K562 (cell line): ENCODE results near the gene CLDN5. TPM values are rescaled to one million over a fixed set of nuclear protein-coding genes. Genes with fewer than 3 reads are reported as not detected.

Source experiments
- CTBP1 ChIP-seq: fragments of 450-650 bp; IDR thresholded peaks from 2 replicates; pipeline ENCODE4 v1.6.1; 2016; ENCODE audit warnings: borderline replicate concordance
- MLX ChIP-seq, 2 experiments: fragments of 450-650 bp in 1 of 2; sonication (generic) in 1 of 2; formaldehyde crosslinking; conservative IDR thresholded peaks; 2 replicates each; pipeline versions ENCODE4 v1.4.0 to v1.8.1; 2020 to 2022; ENCODE audit warnings: mild to moderate bottlenecking in 1 of 2, missing genetic modification reagents in 1 of 2
- SAFB ChIP-seq: fragments of 200-400 bp; formaldehyde crosslinking; IDR thresholded peaks from 2 replicates; pipeline ENCODE4 v1.6.1; 2017; ENCODE audit warnings: low read depth, low read length, borderline replicate concordance
- polyA plus RNA-seq, 8 experiments: library from polyadenylated mRNA; depleted of rRNA in 4 of 8; stranded (reverse) in 5 of 8; unstranded in 3 of 8; fragments of >200 nt; fragmentation: Nextera tagmentation in 2 of 8; fragmentation: Illumina TruSeq in 1 of 8; extraction: Ambion mirVana in 2 of 8; extraction: Trizol in 1 of 8; gene quantifications; 2 replicates each; pipeline versions ENCODE4 v1.2.1 to v1.2.3, GENCODE V29; 2011 to 2014; ENCODE audit warnings: inconsistent platforms in 1 of 8, missing spikeins in 1 of 8
- total RNA-seq, 7 experiments: library from RNA; depleted of rRNA in 6 of 7; stranded (reverse); fragments of >200 nt in 6 of 7; fragmentation: Illumina TruSeq in 2 of 7; extraction: Trizol in 2 of 7; gene quantifications; 2 replicates each; pipeline versions ENCODE4 v1.2.1 to v1.2.3, GENCODE V29; 2011 to 2021; ENCODE audit warnings: low replicate concordance in 1 of 7
- TF ChIP-seq, protein P1 (sequence below): fragments of 200-600 bp; sonication (generic); IDR thresholded peaks from one replicate; pipeline ENCODE4 v1.6.1; 2012; ENCODE audit warnings: mild to moderate bottlenecking, low read depth, low read length, inconsistent platforms
- TF ChIP-seq, protein P2 (sequence below): sonication (generic); formaldehyde crosslinking; IDR thresholded peaks from 2 replicates; pipeline ENCODE4 v1.8.1; 2023; ENCODE audit warnings: mild to moderate bottlenecking, missing genetic modification reagents

CLDN5 gene
- total and polyA plus RNA-seq, 9 of the 15 experiments (the other 6 are each of a cell fraction or from before 2014, with no cell fraction given): 0.20 TPM; not detected in 8

GRCh38 chr22:19478045-19478900, 45.9 kb downstream of the CLDN5 start (continued):
- TF ChIP-seq, protein P1, sequence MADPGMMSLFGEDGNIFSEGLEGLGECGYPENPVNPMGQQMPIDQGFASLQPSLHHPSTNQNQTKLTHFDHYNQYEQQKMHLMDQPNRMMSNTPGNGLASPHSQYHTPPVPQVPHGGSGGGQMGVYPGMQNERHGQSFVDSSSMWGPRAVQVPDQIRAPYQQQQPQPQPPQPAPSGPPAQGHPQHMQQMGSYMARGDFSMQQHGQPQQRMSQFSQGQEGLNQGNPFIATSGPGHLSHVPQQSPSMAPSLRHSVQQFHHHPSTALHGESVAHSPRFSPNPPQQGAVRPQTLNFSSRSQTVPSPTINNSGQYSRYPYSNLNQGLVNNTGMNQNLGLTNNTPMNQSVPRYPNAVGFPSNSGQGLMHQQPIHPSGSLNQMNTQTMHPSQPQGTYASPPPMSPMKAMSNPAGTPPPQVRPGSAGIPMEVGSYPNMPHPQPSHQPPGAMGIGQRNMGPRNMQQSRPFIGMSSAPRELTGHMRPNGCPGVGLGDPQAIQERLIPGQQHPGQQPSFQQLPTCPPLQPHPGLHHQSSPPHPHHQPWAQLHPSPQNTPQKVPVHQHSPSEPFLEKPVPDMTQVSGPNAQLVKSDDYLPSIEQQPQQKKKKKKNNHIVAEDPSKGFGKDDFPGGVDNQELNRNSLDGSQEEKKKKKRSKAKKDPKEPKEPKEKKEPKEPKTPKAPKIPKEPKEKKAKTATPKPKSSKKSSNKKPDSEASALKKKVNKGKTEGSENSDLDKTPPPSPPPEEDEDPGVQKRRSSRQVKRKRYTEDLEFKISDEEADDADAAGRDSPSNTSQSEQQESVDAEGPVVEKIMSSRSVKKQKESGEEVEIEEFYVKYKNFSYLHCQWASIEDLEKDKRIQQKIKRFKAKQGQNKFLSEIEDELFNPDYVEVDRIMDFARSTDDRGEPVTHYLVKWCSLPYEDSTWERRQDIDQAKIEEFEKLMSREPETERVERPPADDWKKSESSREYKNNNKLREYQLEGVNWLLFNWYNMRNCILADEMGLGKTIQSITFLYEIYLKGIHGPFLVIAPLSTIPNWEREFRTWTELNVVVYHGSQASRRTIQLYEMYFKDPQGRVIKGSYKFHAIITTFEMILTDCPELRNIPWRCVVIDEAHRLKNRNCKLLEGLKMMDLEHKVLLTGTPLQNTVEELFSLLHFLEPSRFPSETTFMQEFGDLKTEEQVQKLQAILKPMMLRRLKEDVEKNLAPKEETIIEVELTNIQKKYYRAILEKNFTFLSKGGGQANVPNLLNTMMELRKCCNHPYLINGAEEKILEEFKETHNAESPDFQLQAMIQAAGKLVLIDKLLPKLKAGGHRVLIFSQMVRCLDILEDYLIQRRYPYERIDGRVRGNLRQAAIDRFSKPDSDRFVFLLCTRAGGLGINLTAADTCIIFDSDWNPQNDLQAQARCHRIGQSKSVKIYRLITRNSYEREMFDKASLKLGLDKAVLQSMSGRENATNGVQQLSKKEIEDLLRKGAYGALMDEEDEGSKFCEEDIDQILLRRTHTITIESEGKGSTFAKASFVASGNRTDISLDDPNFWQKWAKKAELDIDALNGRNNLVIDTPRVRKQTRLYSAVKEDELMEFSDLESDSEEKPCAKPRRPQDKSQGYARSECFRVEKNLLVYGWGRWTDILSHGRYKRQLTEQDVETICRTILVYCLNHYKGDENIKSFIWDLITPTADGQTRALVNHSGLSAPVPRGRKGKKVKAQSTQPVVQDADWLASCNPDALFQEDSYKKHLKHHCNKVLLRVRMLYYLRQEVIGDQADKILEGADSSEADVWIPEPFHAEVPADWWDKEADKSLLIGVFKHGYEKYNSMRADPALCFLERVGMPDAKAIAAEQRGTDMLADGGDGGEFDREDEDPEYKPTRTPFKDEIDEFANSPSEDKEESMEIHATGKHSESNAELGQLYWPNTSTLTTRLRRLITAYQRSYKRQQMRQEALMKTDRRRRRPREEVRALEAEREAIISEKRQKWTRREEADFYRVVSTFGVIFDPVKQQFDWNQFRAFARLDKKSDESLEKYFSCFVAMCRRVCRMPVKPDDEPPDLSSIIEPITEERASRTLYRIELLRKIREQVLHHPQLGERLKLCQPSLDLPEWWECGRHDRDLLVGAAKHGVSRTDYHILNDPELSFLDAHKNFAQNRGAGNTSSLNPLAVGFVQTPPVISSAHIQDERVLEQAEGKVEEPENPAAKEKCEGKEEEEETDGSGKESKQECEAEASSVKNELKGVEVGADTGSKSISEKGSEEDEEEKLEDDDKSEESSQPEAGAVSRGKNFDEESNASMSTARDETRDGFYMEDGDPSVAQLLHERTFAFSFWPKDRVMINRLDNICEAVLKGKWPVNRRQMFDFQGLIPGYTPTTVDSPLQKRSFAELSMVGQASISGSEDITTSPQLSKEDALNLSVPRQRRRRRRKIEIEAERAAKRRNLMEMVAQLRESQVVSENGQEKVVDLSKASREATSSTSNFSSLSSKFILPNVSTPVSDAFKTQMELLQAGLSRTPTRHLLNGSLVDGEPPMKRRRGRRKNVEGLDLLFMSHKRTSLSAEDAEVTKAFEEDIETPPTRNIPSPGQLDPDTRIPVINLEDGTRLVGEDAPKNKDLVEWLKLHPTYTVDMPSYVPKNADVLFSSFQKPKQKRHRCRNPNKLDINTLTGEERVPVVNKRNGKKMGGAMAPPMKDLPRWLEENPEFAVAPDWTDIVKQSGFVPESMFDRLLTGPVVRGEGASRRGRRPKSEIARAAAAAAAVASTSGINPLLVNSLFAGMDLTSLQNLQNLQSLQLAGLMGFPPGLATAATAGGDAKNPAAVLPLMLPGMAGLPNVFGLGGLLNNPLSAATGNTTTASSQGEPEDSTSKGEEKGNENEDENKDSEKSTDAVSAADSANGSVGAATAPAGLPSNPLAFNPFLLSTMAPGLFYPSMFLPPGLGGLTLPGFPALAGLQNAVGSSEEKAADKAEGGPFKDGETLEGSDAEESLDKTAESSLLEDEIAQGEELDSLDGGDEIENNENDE: peak; percentile 5
- TF ChIP-seq CTBP1 (no peak), SAFB (no peak), MLX (CRISPR knock-in tag; conservative IDR thresholded peaks at IDR 0.05) (peak; percentile 4 to 80; a peak in 1 of 4 replicates)
- TF ChIP-seq, protein P2, sequence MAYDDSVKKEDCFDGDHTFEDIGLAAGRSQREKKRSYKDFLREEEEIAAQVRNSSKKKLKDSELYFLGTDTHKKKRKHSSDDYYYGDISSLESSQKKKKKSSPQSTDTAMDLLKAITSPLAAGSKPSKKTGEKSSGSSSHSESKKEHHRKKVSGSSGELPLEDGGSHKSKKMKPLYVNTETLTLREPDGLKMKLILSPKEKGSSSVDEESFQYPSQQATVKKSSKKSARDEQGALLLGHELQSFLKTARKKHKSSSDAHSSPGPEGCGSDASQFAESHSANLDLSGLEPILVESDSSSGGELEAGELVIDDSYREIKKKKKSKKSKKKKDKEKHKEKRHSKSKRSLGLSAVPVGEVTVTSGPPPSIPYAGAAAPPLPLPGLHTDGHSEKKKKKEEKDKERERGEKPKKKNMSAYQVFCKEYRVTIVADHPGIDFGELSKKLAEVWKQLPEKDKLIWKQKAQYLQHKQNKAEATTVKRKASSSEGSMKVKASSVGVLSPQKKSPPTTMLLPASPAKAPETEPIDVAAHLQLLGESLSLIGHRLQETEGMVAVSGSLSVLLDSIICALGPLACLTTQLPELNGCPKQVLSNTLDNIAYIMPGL (CRISPR knock-in tag): peak; percentile 18; the same call in 1 of the 2 replicates
